ENCODE measurements around the gene COG2.

COG2 gene

GRCh38 chr1:230618537-230618936, 23.7 kb upstream of the COG2 start:
- H3K27ac ChIP-seq: no peak overlapping the region
- TF ChIP-seq ZFX (IDR thresholded peaks at IDR 0.05): no peak
- TF ChIP-seq CTCF (conservative IDR thresholded peaks at IDR 0.05): no peak

GRCh38 chr1:230620649-230621323, 21.5 kb upstream of the COG2 start:
- no peak for TF ChIP-seq CTCF (conservative IDR thresholded peaks at IDR 0.05)
- no peak for TF ChIP-seq ZFX (IDR thresholded peaks at IDR 0.05)
- H3K27ac ChIP-seq: no peak overlapping the region

GRCh38 chr1:230621324-230622030, 20.8 kb upstream of the COG2 start:
- no peak overlapping the region for H3K27ac ChIP-seq
- TF ChIP-seq CTCF (conservative IDR thresholded peaks at IDR 0.05): no peak
- TF ChIP-seq ZFX (IDR thresholded peaks at IDR 0.05): no peak

GRCh38 chr1:230622151-230622550, 20.1 kb upstream of the COG2 start:
- TF ChIP-seq CTCF (conservative IDR thresholded peaks at IDR 0.05) (no peak), ZFX (IDR thresholded peaks at IDR 0.05) (no peak)
- H3K27ac ChIP-seq: no peak overlapping the region

GRCh38 chr1:230624097-230624713, 18.1 kb upstream of the COG2 start:
- TF ChIP-seq ZFX (IDR thresholded peaks at IDR 0.05): no peak
- TF ChIP-seq CTCF (conservative IDR thresholded peaks at IDR 0.05): no peak

GRCh38 chr1:230626232-230626631, 16.0 kb upstream of the COG2 start:
- no peak overlapping the region for H3K27ac ChIP-seq
- no peak for TF ChIP-seq CTCF (conservative IDR thresholded peaks at IDR 0.05)
- no peak for TF ChIP-seq ZFX (IDR thresholded peaks at IDR 0.05)

More at GRCh38 chr1:230624097-230624713, 18.1 kb upstream of the COG2 start:
- H3K27ac ChIP-seq: no peak overlapping the region

GRCh38 chr1:230627767-230628166, 14.5 kb upstream of the COG2 start:
- TF ChIP-seq CTCF (conservative IDR thresholded peaks at IDR 0.05) (no peak), ZFX (IDR thresholded peaks at IDR 0.05) (no peak)
- H3K27ac ChIP-seq: no peak overlapping the region

All from C4-2B (cell line).